SHP77 treated with DMSO at 0.1 percent for 48 hours (cell line): ENCODE results near the gene CRTAC1.
"Not testable (repeated sequence)": the region's sequence is repeated elsewhere in the genome, so short reads cannot be mapped to it uniquely, and the experiment has no call there.

Experiments used
- DNase-seq: peaks from one replicate; lab custom pipeline; 2025; lab: John Stamatoyannopoulos, UW

CRTAC1 gene

GRCh38 chr10:97842656-97843280, 187.7 kb downstream of the CRTAC1 start:
- DNase-seq: peak; percentile 29

- DNase-seq: not testable (repeated sequence)
These were observed 188.3 kb downstream of the CRTAC1 start for GRCh38 chr10:97842114-97842513.

GRCh38 chr10:97841166-97841565, 189.3 kb downstream of the CRTAC1 start:
- DNase-seq: not testable (repeated sequence)

GRCh38 chr10:97838091-97838490, 192.3 kb downstream of the CRTAC1 start:
- no peak for DNase-seq

- no peak for DNase-seq
These were observed 194.0 kb downstream of the CRTAC1 start for GRCh38 chr10:97836446-97836845.

- DNase-seq: no peak
These were observed 199.2 kb downstream of the CRTAC1 start for GRCh38 chr10:97831259-97831658.

GRCh38 chr10:97830064-97830463, 200.4 kb downstream of the CRTAC1 start:
- no peak for DNase-seq

- no peak for DNase-seq
These were observed 201.7 kb downstream of the CRTAC1 start for GRCh38 chr10:97828721-97829120.

GRCh38 chr10:97827702-97828291, 202.6 kb downstream of the CRTAC1 start:
- no peak for DNase-seq

- DNase-seq: no peak
These were observed 203.5 kb downstream of the CRTAC1 start for GRCh38 chr10:97826892-97827291.

- DNase-seq: no peak
These were observed 205.2 kb downstream of the CRTAC1 start for GRCh38 chr10:97825020-97825760.

GRCh38 chr10:97823734-97824133, 206.7 kb downstream of the CRTAC1 start:
- no peak for DNase-seq

- no peak for DNase-seq
These were observed 208.1 kb downstream of the CRTAC1 start for GRCh38 chr10:97822261-97822687.

- DNase-seq: peak; percentile 22
These were observed 208.9 kb downstream of the CRTAC1 start for GRCh38 chr10:97821308-97822038.

- no peak for DNase-seq
These were observed 210.2 kb downstream of the CRTAC1 start for GRCh38 chr10:97820096-97820704.

- no peak for DNase-seq
These were observed 211.8 kb downstream of the CRTAC1 start for GRCh38 chr10:97818572-97818971.

GRCh38 chr10:97816609-97817008, 213.8 kb downstream of the CRTAC1 start:
- no peak for DNase-seq
